Ishikawa (cell line): ENCODE measurements around the gene CARS1.

ENCODE experiments used
- EGR1 ChIP-seq: IDR thresholded peaks from 2 replicates; pipeline ENCODE4 v1.6.1; 2012
- EP300 ChIP-seq: IDR thresholded peaks from 2 replicates; pipeline ENCODE4 v1.6.1; 2012; ENCODE audit warnings: borderline replicate concordance
- FOXM1 ChIP-seq: IDR thresholded peaks from 2 replicates; pipeline ENCODE4 v1.6.1; 2012; ENCODE audit warnings: low read depth, borderline replicate concordance
- MAX ChIP-seq: IDR thresholded peaks from 2 replicates; pipeline ENCODE4 v1.6.1; 2012
- NFIC ChIP-seq: IDR thresholded peaks from 2 replicates; pipeline ENCODE4 v1.6.1; 2012
- RAD21 ChIP-seq: IDR thresholded peaks from 2 replicates; pipeline ENCODE4 v1.6.1; 2012; ENCODE audit warnings: low read depth
- REST ChIP-seq: IDR thresholded peaks from 2 replicates; pipeline ENCODE4 v1.6.1; 2012; ENCODE audit warnings: low read depth, mild to moderate bottlenecking
- TAF1 ChIP-seq: IDR thresholded peaks from 2 replicates; pipeline ENCODE4 v1.6.1; 2012; ENCODE audit warnings: low read depth, mild to moderate bottlenecking
- YY1 ChIP-seq: IDR thresholded peaks from 2 replicates; pipeline ENCODE4 v1.6.1; 2012; ENCODE audit warnings: low read depth

- TF ChIP-seq RAD21 (no peak), MAX (no peak), REST (no peak), EP300 (no peak), YY1 (no peak), EGR1 (no peak), NFIC (no peak), TAF1 (no peak), FOXM1 (no peak)
Measured at GRCh38 chr11:2999464-2999998, 57.7 kb downstream of the CARS1 start.
